Vagina (tissue), 2 donors: ENCODE data around the gene MAP3K13. TPM values are rescaled to one million over a fixed set of nuclear protein-coding genes. Genes with fewer than 3 reads are reported as not detected.

ENCODE experiments used
- DNase-seq, 2 donors: peaks; one replicate each; pipeline ENCODE4 v3.0.0-alpha.2; 2017; ENCODE audit errors: extremely low spot score in 2 of 2
- H3K27ac ChIP-seq: fragments of 200-600 bp; sonication (generic); one replicate; pipeline ENCODE4 v1.5.1; 2019
- H3K27me3 ChIP-seq: fragments of 200-600 bp; sonication (generic); one replicate; pipeline ENCODE4 v1.5.1; 2019
- H3K36me3 ChIP-seq, 2 donors: fragments of 200-600 bp; sonication (generic); one replicate each; pipeline ENCODE4 v1.5.1; 2017 to 2019
- H3K4me1 ChIP-seq: fragments of 200-600 bp; sonication (generic); one replicate; pipeline ENCODE4 v1.5.1; 2019
- H3K4me3 ChIP-seq, 2 donors: fragments of 200-600 bp; sonication (generic); 1 replicate in 1 of 2; 2 replicates in 1 of 2; pipeline ENCODE4 v1.5.1; 2016 to 2019
- H3K9me3 ChIP-seq: fragments of 200-600 bp; sonication (generic); one replicate; pipeline ENCODE4 v1.5.1; 2019
- POLR2A ChIP-seq, 2 donors: fragments of 450-650 bp; IDR thresholded peaks; one replicate each; pipeline ENCODE4 v1.6.1; 2017; ENCODE audit warnings: antibody characterized with exemption in 2 of 2, mild to moderate bottlenecking in 2 of 2, moderate library complexity in 2 of 2
- POLR2AphosphoS5 ChIP-seq, 2 donors: sonication (generic); formaldehyde crosslinking; IDR thresholded peaks; one replicate each; pipeline ENCODE4 v1.9.0; 2017; ENCODE audit warnings: antibody characterized with exemption in 2 of 2, mild to moderate bottlenecking in 2 of 2, low read depth in 1 of 2; ENCODE audit not compliant: insufficient read depth in 1 of 2
- intact Hi-C: fragments of 100-400 bp; cut with DNase I; formaldehyde crosslinking; loops from one replicate; pipeline ENCODE4 v1.15.1; 2023
- total RNA-seq: library from RNA; depleted of rRNA; stranded (reverse); fragments of >200 nt; gene quantifications from one replicate; pipeline ENCODE4 v1.2.3, GENCODE V29; 2016
- TF ChIP-seq, protein P1 (sequence below), 3 experiments: fragments of 450-650 bp in 2 of 3; fragments of 200-600 bp in 1 of 3; sonication (generic) in 1 of 3; IDR thresholded peaks; one replicate each; pipeline ENCODE4 v1.5.1; 2017 to 2019; ENCODE audit warnings: antibody characterized with exemption in 3 of 3, mild to moderate bottlenecking in 2 of 3, moderate library complexity in 2 of 3

MAP3K13 gene
- total RNA-seq, 1 donor from 2014 or later, result 8.3 TPM

DNA sequence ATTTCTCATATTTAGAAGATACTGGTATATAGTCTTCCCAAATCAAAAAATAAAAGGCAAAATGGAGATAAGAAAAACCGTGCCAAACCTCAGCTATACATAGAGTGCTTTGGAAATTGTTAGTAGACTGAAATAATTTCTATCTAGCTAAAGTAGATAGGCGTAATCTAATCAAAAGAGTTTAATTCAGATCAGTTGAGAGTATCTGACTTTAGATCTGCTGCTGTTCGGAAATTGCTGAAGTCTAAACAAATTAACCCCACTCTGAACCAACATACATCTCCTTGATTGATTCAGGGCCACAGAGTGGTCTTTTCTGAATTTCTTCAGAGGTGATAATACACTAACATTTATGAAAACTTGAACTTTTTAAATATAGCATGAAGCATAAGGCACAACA is 40.1 kb downstream of the MAP3K13 start:
- Histone ChIP-seq H3K4me1 (peaks cover 12% of the 10 kb centered on the region), H3K9me3 (no peaks in the 10 kb centered on the region), H3K36me3 (no peaks in the 10 kb centered on the region), H3K27me3 (no peaks in the 10 kb centered on the region), H3K27ac (no peak overlapping the region), H3K4me3 (no peak overlapping the region)
- TF ChIP-seq POLR2A (IDR thresholded peaks at IDR 0.05) (no peak), POLR2AphosphoS5 (IDR thresholded peaks at IDR 0.05; ENCODE audit: insufficient read depth in 1 of 2, low read depth in 1 of 2) (no peak)
- TF ChIP-seq, protein P1, sequence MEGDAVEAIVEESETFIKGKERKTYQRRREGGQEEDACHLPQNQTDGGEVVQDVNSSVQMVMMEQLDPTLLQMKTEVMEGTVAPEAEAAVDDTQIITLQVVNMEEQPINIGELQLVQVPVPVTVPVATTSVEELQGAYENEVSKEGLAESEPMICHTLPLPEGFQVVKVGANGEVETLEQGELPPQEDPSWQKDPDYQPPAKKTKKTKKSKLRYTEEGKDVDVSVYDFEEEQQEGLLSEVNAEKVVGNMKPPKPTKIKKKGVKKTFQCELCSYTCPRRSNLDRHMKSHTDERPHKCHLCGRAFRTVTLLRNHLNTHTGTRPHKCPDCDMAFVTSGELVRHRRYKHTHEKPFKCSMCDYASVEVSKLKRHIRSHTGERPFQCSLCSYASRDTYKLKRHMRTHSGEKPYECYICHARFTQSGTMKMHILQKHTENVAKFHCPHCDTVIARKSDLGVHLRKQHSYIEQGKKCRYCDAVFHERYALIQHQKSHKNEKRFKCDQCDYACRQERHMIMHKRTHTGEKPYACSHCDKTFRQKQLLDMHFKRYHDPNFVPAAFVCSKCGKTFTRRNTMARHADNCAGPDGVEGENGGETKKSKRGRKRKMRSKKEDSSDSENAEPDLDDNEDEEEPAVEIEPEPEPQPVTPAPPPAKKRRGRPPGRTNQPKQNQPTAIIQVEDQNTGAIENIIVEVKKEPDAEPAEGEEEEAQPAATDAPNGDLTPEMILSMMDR (IDR thresholded peaks at IDR 0.05), result no peak
- DNase-seq, result no peak
- intact Hi-C loops, result no loop called here

DNA sequence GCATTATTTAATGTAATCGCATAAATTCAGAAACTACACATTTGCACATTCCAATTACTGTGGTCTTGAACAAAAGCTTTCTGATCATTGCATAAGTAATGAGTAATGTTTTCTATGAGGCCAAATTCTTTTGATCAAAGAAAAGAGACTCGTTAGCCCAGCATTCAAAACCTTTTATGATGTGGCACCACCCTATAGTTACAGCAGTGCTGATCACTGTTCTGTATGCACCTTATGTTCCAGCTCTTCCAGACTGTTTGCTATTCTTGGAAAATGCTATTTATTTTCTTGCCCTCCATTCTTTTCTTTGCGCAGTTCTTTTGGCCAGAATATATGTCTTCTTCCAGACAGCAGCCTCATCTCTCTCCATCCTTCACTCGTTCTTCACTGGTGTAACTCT is 42.3 kb downstream of the MAP3K13 start:
- H3K36me3 ChIP-seq, result no peaks in the 10 kb centered on the region
- TF ChIP-seq POLR2AphosphoS5 (IDR thresholded peaks at IDR 0.05; ENCODE audit: insufficient read depth in 1 of 2, low read depth in 1 of 2) (no peak), POLR2A (IDR thresholded peaks at IDR 0.05) (no peak)
- TF ChIP-seq, protein P1 (IDR thresholded peaks at IDR 0.05), result no peak
- H3K4me3 ChIP-seq, result no peak overlapping the region
- no peak for DNase-seq
- no peaks in the 10 kb centered on the region for H3K9me3 ChIP-seq
- H3K27ac ChIP-seq, result no peak overlapping the region
- no peaks in the 10 kb centered on the region for H3K27me3 ChIP-seq
- intact Hi-C loops, result no loop called here
- peaks cover 12% of the 10 kb centered on the region for H3K4me1 ChIP-seq

DNA sequence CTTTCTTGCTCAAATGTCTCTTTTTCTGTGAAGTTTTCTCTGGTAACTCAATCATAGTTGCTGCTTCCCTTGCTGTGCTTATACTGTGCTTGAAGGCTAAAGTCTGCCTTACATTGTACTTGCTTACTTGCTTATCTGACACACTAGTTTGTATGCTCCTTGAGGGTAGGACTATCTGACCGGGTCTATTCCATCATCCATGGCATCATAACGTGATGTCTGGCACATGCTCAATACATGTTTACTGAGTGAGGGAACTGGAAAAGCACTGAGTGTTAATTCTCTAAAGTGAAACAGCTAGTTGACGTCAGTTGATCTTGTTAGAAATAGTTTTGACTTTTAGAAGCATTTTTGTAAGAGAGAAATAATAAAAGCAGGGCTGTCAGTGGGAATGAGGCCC is 42.7 kb downstream of the MAP3K13 start:
- no peak overlapping the region for H3K27ac ChIP-seq
- TF ChIP-seq POLR2A (IDR thresholded peaks at IDR 0.05) (no peak), POLR2AphosphoS5 (IDR thresholded peaks at IDR 0.05; ENCODE audit: insufficient read depth in 1 of 2, low read depth in 1 of 2) (no peak)
- TF ChIP-seq, protein P1 (IDR thresholded peaks at IDR 0.05), result no peak
- no peaks in the 10 kb centered on the region for H3K27me3 ChIP-seq
- no peaks in the 10 kb centered on the region for H3K9me3 ChIP-seq
- no peak for DNase-seq
- H3K36me3 ChIP-seq, result no peaks in the 10 kb centered on the region
- peaks cover 12% of the 10 kb centered on the region for H3K4me1 ChIP-seq
- intact Hi-C loops, result no loop called here
- H3K4me3 ChIP-seq, result no peak overlapping the region

DNA sequence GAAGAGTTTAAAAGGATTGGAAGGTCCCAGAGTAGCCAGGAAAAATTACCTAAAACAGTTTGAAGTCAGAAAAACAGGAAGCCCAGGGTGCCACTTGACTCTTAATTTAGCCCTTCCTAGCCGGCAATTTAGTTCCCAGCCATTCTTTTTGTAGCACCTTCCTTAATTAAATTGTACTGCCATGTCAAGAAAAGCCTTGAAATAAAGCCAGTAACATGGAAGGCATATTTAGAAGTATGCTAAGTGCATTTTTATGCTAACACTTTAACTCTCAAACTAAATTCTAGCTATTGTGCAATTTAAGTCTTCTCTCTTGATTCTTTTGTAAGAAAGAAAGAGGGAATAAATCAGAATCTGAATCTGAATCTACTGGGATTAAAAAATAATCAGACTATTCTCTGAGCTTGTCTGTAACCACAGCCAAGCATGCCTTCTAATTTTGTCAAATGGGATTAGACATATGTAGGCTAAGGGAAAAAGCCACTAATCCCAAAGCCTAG is 43.2 kb downstream of the MAP3K13 start:
- peaks cover 10% of the 10 kb centered on the region for H3K4me1 ChIP-seq
- intact Hi-C loops, result no loop called here
- H3K36me3 ChIP-seq, result no peaks in the 10 kb centered on the region
- DNase-seq, result no peak
- no peaks in the 10 kb centered on the region for H3K9me3 ChIP-seq
- no peak overlapping the region for H3K27ac ChIP-seq
- no peaks in the 10 kb centered on the region for H3K27me3 ChIP-seq
- H3K4me3 ChIP-seq, result no peak overlapping the region
- TF ChIP-seq, protein P1 (IDR thresholded peaks at IDR 0.05), result no peak
- TF ChIP-seq POLR2AphosphoS5 (IDR thresholded peaks at IDR 0.05; ENCODE audit: insufficient read depth in 1 of 2, low read depth in 1 of 2) (no peak), POLR2A (IDR thresholded peaks at IDR 0.05) (no peak)

DNA sequence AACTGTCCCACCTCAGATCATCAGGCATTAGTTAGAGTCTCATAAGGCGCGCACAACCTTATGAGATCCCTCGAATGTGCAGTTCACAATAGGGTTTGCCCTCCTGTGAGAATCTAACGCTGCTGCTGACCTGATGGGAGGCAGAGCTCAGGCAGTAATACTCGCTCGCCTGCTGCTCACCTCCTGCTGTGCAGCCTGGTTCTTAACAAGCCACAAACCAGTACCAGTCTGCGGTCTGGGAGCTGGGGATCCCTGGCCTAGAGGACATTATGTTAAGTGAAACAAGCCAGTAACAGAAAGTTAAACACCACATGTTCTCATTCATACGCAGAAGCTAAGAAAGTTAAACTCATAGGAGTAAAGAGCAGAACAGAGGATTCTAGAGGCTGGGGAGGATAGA is 47.0 kb downstream of the MAP3K13 start:
- no peak for DNase-seq
- Histone ChIP-seq H3K27ac (no peak overlapping the region), H3K36me3 (no peaks in the 10 kb centered on the region), H3K9me3 (no peaks in the 10 kb centered on the region), H3K27me3 (no peaks in the 10 kb centered on the region), H3K4me3 (no peak overlapping the region), H3K4me1 (no peaks in the 10 kb centered on the region)
- TF ChIP-seq, protein P1 (IDR thresholded peaks at IDR 0.05), result no peak
- TF ChIP-seq POLR2AphosphoS5 (IDR thresholded peaks at IDR 0.05; ENCODE audit: insufficient read depth in 1 of 2, low read depth in 1 of 2), result no peak
- TF ChIP-seq POLR2A (IDR thresholded peaks at IDR 0.05), result no peak
- intact Hi-C loops, result no loop called here
